Gastroesophageal sphincter (tissue), 4 donors: ENCODE data around the gene PPP1R3G. TPM values are rescaled to one million over a fixed set of nuclear protein-coding genes. Genes with fewer than 3 reads are reported as not detected.

ENCODE experiments used
- ATAC-seq: fragments of 150-250 bp; one replicate; pipeline ENCODE4 v1.9.1; 2016; ENCODE audit warnings: mild to moderate bottlenecking, moderate library complexity
- H3K27ac ChIP-seq, 4 donors: fragments of 200-600 bp; sonication (generic) in 3 of 4; 1 replicate in 3 of 4; 2 replicates in 1 of 4; pipeline ENCODE4 v1.5.1; 2016 to 2019
- H3K27me3 ChIP-seq: fragments of 200-600 bp; sonication (generic); one replicate; pipeline ENCODE4 v1.5.1; 2019
- H3K36me3 ChIP-seq, 2 donors: fragments of 200-600 bp; sonication (generic); one replicate each; pipeline ENCODE4 v1.5.1; 2019; ENCODE audit warnings: control low read depth in 1 of 2
- H3K4me1 ChIP-seq, 3 donors: fragments of 200-600 bp; sonication (generic); 1 replicate in 2 of 3; 2 replicates in 1 of 3; pipeline ENCODE4 v1.5.1; 2016 to 2019; ENCODE audit warnings: control low read depth in 2 of 3
- H3K4me3 ChIP-seq, 2 donors: fragments of 200-600 bp; sonication (generic); one replicate each; pipeline ENCODE4 v1.5.1; 2019; ENCODE audit warnings: mild to moderate bottlenecking in 1 of 2, moderate library complexity in 1 of 2
- H3K9me3 ChIP-seq, 3 donors: fragments of 200-600 bp; sonication (generic); one replicate each; pipeline ENCODE4 v1.5.1; 2017 to 2019; ENCODE audit warnings: control low read depth in 2 of 3
- EP300 ChIP-seq: sonication (generic); formaldehyde crosslinking; IDR thresholded peaks from one replicate; pipeline ENCODE4 v1.6.1; 2017; ENCODE audit warnings: antibody characterized with exemption, mild to moderate bottlenecking
- POLR2A ChIP-seq, 2 donors: fragments of 450-650 bp; IDR thresholded peaks; one replicate each; pipeline ENCODE4 v1.6.1; 2017; ENCODE audit warnings: antibody characterized with exemption in 2 of 2, mild to moderate bottlenecking in 2 of 2, moderate library complexity in 1 of 2
- POLR2AphosphoS5 ChIP-seq: sonication (generic); formaldehyde crosslinking; IDR thresholded peaks from one replicate; pipeline ENCODE4 v1.6.1; 2017; ENCODE audit warnings: antibody characterized with exemption
- WGBS, 2 donors: methylation state at CpG; one replicate each; pipeline ENCODE4 v1.1.5; 2018; ENCODE audit warnings: low coverage in 1 of 2; 5-methylcytosine and 5-hydroxymethylcytosine counted together
- total RNA-seq, 4 donors: library from RNA; depleted of rRNA; stranded (reverse); fragments of >200 nt; gene quantifications; one replicate each; pipeline ENCODE4 v1.1.0, GENCODE V29; 2016
- TF ChIP-seq, protein P1 (sequence below), 4 experiments: fragments of 200-600 bp in 2 of 4; fragments of 450-650 bp in 2 of 4; sonication (generic) in 1 of 4; IDR thresholded peaks; one replicate each; pipeline ENCODE4 v1.5.1; 2017 to 2019; ENCODE audit warnings: antibody characterized with exemption in 4 of 4, mild to moderate bottlenecking in 2 of 4, moderate library complexity in 2 of 4

The PPP1R3G gene
- total RNA-seq, 4 donors from 2014 or later, result 2.2 to 11.8 (median 5.7) TPM

DNA sequence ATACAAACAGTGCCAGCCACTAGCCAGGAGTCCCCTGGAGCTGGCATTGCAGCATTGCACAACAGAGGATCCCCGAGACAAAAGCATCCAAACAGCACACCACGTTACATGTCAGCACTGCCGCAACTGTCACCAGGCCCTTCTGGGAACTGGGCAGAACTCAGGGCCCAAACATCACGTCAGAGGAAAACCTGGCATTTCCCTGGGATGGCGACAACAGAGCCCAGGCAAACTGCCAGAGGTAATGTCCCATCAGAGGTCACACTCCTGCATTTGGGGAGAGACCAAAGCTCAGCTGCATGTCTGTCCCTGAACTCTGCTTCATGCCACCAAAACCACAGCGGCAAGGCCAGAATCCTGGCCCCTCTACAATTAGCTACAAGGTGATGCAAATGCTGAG, 36.3 kb downstream of the PPP1R3G start:
- H3K9me3 ChIP-seq, result no peaks in the 10 kb centered on the region
- H3K27me3 ChIP-seq, result no peaks in the 10 kb centered on the region
- no peaks in the 10 kb centered on the region for H3K4me1 ChIP-seq
- no peak overlapping the region for H3K27ac ChIP-seq
- WGBS, 2 donors, result 91 to 100% methylated on average over 1 to 4 of the region's 6 CpGs
- TF ChIP-seq POLR2AphosphoS5, result no peak
- H3K4me3 ChIP-seq, result no peak overlapping the region
- no peak for ATAC-seq
- no peaks in the 10 kb centered on the region for H3K36me3 ChIP-seq

DNA sequence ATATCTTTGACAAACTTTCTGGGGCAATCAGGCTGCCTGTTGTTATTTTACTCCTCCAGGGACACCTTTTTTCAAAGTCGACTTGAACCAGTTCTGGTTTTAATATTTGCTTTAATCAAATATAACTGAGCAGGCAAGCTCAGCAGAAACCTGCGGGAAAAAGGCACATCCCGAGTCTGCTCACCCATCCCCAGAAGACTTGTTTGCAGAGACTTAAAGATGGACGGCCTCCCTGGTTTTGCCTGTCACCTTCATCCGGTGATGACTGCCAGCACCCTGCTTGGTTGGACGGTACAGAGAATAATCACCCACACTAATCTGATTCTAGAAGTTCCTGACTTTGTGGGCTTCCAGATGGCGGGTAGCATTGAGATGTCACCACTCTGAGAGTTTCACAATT, 36.8 kb downstream of the PPP1R3G start:
- WGBS, 2 donors, result 87 to 90% methylated on average over 4 to 5 of the region's 7 CpGs
- Histone ChIP-seq H3K27me3 (no peaks in the 10 kb centered on the region), H3K27ac (no peak overlapping the region), H3K36me3 (no peaks in the 10 kb centered on the region), H3K4me3 (no peak overlapping the region), H3K4me1 (no peaks in the 10 kb centered on the region), H3K9me3 (no peaks in the 10 kb centered on the region)
- TF ChIP-seq POLR2AphosphoS5, result no peak
- TF ChIP-seq, protein P1, sequence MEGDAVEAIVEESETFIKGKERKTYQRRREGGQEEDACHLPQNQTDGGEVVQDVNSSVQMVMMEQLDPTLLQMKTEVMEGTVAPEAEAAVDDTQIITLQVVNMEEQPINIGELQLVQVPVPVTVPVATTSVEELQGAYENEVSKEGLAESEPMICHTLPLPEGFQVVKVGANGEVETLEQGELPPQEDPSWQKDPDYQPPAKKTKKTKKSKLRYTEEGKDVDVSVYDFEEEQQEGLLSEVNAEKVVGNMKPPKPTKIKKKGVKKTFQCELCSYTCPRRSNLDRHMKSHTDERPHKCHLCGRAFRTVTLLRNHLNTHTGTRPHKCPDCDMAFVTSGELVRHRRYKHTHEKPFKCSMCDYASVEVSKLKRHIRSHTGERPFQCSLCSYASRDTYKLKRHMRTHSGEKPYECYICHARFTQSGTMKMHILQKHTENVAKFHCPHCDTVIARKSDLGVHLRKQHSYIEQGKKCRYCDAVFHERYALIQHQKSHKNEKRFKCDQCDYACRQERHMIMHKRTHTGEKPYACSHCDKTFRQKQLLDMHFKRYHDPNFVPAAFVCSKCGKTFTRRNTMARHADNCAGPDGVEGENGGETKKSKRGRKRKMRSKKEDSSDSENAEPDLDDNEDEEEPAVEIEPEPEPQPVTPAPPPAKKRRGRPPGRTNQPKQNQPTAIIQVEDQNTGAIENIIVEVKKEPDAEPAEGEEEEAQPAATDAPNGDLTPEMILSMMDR (IDR thresholded peaks at IDR 0.05), result no peak
- no peak for TF ChIP-seq EP300
- TF ChIP-seq POLR2A (IDR thresholded peaks at IDR 0.05), result no peak
- ATAC-seq, result no peak

DNA sequence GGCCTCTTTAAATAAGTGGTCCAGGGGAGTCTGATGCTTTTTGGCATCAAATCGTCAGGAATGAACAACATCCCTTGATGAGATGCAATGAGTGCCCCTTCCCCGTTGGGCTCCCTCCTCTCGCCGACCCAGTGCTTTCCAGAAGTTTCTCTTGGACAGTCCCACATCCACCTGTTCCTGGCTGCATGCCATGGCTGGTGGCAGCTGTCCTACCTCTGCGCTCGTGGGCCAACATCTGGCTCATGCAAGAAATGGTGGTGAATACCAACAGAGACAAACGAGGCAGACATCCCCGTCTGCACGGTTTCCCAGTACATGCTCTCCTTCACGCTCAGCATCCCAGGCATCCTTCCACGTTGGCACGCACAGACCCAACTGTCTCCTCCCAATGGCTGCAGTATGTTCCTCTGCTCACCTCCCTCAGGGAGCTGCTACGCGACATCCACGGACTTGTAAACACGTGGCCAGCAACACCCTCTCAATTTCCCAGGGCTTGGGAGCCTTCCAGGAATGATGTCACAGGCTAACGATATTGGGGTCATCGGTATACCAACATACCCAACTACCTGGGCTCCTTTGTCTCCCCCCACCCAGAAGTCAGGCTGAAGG, 37.5 kb downstream of the PPP1R3G start:
- ATAC-seq, result no peak
- H3K4me3 ChIP-seq, result no peak overlapping the region
- no peaks in the 10 kb centered on the region for H3K36me3 ChIP-seq
- H3K27ac ChIP-seq, result no peak overlapping the region
- no peaks in the 10 kb centered on the region for H3K27me3 ChIP-seq
- H3K4me1 ChIP-seq, result no peaks in the 10 kb centered on the region
- WGBS, 2 donors, result 84 to 90% methylated on average over 7 to 11 of the region's 18 CpGs
- TF ChIP-seq, protein P1 (IDR thresholded peaks at IDR 0.05), result no peak
- no peak for TF ChIP-seq EP300
- TF ChIP-seq POLR2A (IDR thresholded peaks at IDR 0.05), result no peak
- no peak for TF ChIP-seq POLR2AphosphoS5
- H3K9me3 ChIP-seq, result no peaks in the 10 kb centered on the region

DNA sequence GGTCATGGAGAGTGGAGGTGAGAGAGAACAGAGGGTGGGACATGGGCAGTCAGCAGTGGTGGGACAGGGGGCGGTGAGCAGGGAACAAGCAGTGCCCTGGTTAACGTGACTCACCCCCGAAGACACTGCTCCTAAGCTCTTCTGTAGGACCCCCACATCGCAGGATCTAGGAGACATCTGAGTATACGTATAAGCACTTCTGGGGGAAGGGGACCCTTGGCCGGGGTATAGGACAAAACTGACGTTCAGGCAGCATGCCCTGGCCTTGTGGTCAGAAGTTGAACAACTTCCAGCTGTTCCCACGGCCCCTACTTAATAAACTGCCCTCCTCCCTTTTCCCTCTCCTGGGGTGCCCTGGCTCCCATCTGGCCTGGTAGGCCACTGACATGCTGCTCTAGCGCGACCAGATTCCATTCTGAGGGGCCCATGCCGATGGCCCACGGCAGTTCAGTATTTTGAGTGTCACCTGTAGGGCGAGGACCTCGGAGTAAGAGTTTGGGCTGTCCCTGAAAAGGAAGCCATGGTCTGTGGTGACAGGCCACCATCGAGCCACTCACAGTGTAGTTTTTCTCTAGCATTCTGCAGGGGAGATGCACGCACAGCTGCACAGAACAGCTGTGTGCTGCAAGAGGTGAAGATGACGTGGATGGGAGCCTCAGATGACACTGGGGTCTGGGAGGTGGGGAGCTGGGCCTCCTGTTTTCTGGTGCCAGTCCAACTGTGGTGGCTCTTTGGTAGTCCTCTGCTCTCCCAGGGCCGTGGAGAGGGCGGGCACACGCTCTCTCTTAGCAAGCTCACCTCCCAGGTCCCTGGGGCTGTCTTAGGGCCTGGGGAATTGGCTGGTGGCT, 38.4 kb downstream of the PPP1R3G start:
- Histone ChIP-seq H3K27ac (no peak overlapping the region), H3K36me3 (no peaks in the 10 kb centered on the region), H3K4me1 (no peaks in the 10 kb centered on the region), H3K27me3 (no peaks in the 10 kb centered on the region), H3K9me3 (no peaks in the 10 kb centered on the region), H3K4me3 (no peak overlapping the region)
- WGBS, 2 donors, result 85% methylated on average over 10 of the region's 20 CpGs; no CpG with 5 or more reads in 1 of the 2 donors
- TF ChIP-seq POLR2A (IDR thresholded peaks at IDR 0.05), result no peak
- TF ChIP-seq, protein P1 (IDR thresholded peaks at IDR 0.05), result no peak
- TF ChIP-seq POLR2AphosphoS5, result no peak
- no peak for TF ChIP-seq EP300
- ATAC-seq, result no peak

DNA sequence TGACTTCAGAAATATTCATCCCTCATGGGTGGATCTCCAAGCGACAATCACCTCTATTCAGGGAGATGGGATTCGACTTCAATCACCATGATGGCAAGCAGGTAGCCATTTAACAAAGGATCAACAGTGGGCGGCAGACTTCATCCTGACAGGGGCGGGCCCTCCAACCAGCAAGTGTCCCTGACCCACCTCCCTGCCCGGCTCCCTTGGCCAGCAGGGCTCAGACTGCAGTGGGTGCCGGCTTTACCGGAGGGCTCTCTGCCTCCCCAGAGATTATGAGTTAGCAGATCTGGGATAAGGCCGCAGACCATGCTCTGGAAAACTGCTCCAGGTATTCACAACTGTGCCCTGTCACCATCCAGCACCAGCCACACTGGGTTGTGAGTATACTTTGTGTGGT, 39.4 kb downstream of the PPP1R3G start:
- Histone ChIP-seq H3K27me3 (no peaks in the 10 kb centered on the region), H3K9me3 (no peaks in the 10 kb centered on the region), H3K36me3 (no peaks in the 10 kb centered on the region), H3K4me1 (no peaks in the 10 kb centered on the region), H3K27ac (no peak overlapping the region), H3K4me3 (no peak overlapping the region)
- no peak for TF ChIP-seq POLR2A (IDR thresholded peaks at IDR 0.05)
- TF ChIP-seq EP300, result no peak
- TF ChIP-seq POLR2AphosphoS5, result no peak
- TF ChIP-seq, protein P1 (IDR thresholded peaks at IDR 0.05), result no peak
- no CpG with 5 or more reads among the region's 8 CpGs for WGBS, 2 donors
- no peak for ATAC-seq
